ENCODE results near the gene NRG3. TPM values are rescaled to one million over a fixed set of nuclear protein-coding genes. Genes with fewer than 3 reads are reported as not detected.

The NRG3 gene
- total and polyA plus RNA-seq, 2 of the 8 experiments (the other 6 are each of a cell fraction or from before 2014, with no cell fraction given), result 4.2 to 5.0 TPM

DNA sequence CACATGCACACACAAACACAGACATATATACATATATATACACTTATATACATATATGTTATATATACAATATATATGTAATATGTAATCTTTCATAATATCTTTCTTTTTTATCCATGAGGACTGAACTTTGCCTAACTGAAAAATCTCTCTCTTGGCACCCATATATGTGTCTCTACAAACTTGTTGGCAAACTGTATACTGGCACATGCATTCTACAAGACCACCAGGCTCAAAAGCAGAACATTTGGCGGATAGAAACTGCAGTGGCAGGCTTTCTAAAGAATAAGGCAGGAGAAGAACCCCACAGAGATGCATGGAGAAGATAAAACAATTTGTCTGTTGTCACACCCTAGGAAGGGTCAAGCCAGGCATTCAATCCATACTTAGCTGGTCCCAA lies 165.3 kb downstream of the NRG3 start (continued):
- TF ChIP-seq, protein P1, sequence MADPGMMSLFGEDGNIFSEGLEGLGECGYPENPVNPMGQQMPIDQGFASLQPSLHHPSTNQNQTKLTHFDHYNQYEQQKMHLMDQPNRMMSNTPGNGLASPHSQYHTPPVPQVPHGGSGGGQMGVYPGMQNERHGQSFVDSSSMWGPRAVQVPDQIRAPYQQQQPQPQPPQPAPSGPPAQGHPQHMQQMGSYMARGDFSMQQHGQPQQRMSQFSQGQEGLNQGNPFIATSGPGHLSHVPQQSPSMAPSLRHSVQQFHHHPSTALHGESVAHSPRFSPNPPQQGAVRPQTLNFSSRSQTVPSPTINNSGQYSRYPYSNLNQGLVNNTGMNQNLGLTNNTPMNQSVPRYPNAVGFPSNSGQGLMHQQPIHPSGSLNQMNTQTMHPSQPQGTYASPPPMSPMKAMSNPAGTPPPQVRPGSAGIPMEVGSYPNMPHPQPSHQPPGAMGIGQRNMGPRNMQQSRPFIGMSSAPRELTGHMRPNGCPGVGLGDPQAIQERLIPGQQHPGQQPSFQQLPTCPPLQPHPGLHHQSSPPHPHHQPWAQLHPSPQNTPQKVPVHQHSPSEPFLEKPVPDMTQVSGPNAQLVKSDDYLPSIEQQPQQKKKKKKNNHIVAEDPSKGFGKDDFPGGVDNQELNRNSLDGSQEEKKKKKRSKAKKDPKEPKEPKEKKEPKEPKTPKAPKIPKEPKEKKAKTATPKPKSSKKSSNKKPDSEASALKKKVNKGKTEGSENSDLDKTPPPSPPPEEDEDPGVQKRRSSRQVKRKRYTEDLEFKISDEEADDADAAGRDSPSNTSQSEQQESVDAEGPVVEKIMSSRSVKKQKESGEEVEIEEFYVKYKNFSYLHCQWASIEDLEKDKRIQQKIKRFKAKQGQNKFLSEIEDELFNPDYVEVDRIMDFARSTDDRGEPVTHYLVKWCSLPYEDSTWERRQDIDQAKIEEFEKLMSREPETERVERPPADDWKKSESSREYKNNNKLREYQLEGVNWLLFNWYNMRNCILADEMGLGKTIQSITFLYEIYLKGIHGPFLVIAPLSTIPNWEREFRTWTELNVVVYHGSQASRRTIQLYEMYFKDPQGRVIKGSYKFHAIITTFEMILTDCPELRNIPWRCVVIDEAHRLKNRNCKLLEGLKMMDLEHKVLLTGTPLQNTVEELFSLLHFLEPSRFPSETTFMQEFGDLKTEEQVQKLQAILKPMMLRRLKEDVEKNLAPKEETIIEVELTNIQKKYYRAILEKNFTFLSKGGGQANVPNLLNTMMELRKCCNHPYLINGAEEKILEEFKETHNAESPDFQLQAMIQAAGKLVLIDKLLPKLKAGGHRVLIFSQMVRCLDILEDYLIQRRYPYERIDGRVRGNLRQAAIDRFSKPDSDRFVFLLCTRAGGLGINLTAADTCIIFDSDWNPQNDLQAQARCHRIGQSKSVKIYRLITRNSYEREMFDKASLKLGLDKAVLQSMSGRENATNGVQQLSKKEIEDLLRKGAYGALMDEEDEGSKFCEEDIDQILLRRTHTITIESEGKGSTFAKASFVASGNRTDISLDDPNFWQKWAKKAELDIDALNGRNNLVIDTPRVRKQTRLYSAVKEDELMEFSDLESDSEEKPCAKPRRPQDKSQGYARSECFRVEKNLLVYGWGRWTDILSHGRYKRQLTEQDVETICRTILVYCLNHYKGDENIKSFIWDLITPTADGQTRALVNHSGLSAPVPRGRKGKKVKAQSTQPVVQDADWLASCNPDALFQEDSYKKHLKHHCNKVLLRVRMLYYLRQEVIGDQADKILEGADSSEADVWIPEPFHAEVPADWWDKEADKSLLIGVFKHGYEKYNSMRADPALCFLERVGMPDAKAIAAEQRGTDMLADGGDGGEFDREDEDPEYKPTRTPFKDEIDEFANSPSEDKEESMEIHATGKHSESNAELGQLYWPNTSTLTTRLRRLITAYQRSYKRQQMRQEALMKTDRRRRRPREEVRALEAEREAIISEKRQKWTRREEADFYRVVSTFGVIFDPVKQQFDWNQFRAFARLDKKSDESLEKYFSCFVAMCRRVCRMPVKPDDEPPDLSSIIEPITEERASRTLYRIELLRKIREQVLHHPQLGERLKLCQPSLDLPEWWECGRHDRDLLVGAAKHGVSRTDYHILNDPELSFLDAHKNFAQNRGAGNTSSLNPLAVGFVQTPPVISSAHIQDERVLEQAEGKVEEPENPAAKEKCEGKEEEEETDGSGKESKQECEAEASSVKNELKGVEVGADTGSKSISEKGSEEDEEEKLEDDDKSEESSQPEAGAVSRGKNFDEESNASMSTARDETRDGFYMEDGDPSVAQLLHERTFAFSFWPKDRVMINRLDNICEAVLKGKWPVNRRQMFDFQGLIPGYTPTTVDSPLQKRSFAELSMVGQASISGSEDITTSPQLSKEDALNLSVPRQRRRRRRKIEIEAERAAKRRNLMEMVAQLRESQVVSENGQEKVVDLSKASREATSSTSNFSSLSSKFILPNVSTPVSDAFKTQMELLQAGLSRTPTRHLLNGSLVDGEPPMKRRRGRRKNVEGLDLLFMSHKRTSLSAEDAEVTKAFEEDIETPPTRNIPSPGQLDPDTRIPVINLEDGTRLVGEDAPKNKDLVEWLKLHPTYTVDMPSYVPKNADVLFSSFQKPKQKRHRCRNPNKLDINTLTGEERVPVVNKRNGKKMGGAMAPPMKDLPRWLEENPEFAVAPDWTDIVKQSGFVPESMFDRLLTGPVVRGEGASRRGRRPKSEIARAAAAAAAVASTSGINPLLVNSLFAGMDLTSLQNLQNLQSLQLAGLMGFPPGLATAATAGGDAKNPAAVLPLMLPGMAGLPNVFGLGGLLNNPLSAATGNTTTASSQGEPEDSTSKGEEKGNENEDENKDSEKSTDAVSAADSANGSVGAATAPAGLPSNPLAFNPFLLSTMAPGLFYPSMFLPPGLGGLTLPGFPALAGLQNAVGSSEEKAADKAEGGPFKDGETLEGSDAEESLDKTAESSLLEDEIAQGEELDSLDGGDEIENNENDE (IDR thresholded peaks at IDR 0.05; ENCODE audit: insufficient replicate concordance, low read length), result no peak
- TF ChIP-seq SIX5 (IDR thresholded peaks at IDR 0.05; ENCODE audit: low read depth, low read length) (no peak), KDM1A (IDR thresholded peaks at IDR 0.05; ENCODE audit: borderline replicate concordance, low read length) (no peak), SUZ12 (IDR thresholded peaks at IDR 0.05; ENCODE audit: low read length) (no peak)
- TF ChIP-seq, protein P2, sequence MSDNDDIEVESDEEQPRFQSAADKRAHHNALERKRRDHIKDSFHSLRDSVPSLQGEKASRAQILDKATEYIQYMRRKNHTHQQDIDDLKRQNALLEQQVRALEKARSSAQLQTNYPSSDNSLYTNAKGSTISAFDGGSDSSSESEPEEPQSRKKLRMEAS (IDR thresholded peaks at IDR 0.05), result no peak
